ENCODE results near the gene DDX31. TPM values are rescaled to one million over a fixed set of nuclear protein-coding genes. Genes with fewer than 3 reads are reported as not detected.

Gene DDX31
- total RNA-seq, 1 donor from 2014 or later = 7.2 TPM

DNA sequence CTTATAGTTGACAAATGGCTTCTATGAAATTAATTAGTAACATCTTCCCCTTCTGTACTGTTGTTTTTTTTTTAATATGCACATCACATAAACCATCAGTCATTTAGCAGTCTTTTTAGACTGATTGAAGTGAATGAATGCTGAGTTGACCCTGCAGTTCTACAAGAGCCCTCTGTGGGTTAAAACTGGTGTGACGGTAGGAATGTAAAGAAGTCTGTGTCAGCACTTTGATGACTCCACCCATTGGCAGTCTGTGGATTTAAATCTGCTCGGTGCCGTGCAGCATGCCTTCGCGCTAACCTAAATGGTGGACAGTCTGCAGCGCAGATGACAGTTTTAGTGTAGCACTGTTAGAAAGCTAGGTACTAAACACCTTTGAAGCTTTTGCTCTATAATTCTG, 3.6 kb upstream of the DDX31 start:
- DNase-seq (ENCODE audit: low read depth in 2 of 2) = peak in 1 of 2 donors; percentile 38

DNA sequence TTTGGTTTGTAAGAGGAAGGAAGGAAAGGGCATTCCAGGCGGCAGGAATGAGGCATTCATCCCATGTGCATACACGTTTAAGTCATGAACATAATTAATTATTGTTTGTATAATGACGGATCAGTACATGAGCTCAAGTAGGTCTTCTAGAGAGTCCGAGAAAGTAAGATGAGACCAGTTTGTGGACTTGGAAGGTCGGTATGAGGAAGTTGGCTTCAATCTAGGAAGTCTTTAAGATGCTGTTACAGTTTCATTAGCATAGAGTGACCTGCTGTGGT, 2.6 kb upstream of the DDX31 start:
- peak in 1 of 2 donors; percentile 11 for DNase-seq (ENCODE audit: low read depth in 2 of 2)

GRCh38 chr9:132671620-132672412, 2.0 kb upstream of the DDX31 start:
- DNase-seq (ENCODE audit: low read depth in 2 of 2) = peak in 1 of 2 donors; percentile 8

- peak in 1 of 2 donors; percentile 61 for DNase-seq (ENCODE audit: low read depth in 2 of 2)
Measured at GRCh38 chr9:132670457-132671391, 941 bp upstream of the DDX31 start, which contains the start of gene GTF3C4. Gene GTF3C4 (plus strand): TSS chr9:132670464. CDS start chr9:132670599, 135 bp downstream.

- peak; percentile 48 to 72 for DNase-seq (ENCODE audit: low read depth in 2 of 2)
Measured at GRCh38 chr9:132669319-132669697, 475 bp downstream of the DDX31 start.

DNA sequence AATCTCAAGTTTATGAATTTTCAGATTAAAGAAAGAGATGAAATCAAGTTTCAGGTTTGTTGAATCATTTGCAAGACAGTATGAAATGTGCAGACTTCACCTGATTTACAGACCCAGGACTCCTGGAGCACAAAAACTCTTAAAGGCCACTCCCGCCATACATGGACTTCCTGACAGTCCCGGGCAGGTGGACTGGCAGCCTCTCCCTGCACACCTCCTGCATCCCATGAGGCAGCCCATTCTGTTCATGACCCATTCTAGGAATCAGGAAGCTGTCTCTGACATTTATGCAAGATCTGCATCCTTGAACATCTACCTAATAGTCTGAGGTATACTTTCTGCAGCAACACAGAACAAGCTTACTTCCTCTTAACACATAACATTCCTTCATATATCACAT, 5.9 kb downstream of the DDX31 start:
- no peak for DNase-seq (ENCODE audit: low read depth in 2 of 2)

DNA sequence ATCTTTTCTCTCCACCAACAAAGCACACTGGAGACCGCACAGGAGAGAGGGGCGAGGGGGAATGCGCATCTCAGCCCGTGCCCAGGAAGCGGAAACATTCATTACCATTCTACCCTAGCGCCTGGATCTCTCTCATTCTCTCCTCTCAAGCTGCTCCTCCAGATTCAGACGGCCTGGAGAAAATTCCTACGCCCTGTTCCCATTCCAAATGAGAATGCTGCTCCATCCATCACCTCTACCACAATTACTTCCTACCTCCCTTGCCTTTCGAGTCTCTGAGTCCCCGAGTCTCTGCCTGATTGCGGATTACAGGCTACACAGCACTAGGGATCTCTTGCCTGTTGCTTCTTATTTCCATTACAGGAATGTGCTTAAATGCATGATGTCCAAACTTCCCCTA, 6.7 kb downstream of the DDX31 start:
- no peak for DNase-seq (ENCODE audit: low read depth in 2 of 2)

DNA sequence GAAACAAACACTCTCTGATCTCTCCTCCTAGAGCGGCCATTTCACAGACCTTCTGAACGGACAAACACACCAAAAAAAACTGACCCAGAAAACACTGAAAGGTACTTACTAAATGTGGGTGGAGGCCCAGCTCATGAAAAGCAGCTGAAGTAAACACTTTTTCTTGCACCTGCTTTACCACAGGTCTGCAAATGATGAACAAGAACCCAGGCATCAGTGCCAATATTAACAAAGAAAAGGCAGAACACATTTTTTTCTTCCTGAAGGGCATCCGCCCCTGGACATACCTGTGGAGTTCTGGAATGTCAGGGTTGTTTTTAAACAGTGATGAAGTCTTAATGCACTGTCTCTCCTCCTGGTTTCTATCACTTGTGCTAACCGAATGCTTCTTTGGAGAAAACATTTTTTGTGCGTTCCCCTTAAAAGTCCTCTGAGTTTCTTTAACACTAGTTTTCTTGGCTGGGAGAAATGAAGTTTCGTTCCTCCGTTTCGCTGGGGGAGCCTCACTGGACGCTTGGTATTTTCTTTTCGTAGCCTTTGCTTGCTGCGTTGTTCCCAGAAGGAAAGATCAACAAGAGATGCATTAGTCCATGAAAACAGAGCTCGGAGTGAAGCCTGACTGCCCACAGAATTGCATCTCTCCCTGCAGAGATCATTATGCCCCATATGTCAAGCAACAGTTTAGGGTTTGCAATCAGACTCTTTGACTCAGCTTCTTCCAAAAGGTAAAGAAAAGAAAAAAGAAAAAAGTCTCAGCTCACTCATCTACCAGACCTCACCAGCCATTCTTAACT, 7.4 kb downstream of the DDX31 start:
- no peak for DNase-seq (ENCODE audit: low read depth in 2 of 2)

GRCh38 chr9:132656299-132656698, 13.5 kb downstream of the DDX31 start:
- no peak for DNase-seq (ENCODE audit: low read depth in 2 of 2)

DNA sequence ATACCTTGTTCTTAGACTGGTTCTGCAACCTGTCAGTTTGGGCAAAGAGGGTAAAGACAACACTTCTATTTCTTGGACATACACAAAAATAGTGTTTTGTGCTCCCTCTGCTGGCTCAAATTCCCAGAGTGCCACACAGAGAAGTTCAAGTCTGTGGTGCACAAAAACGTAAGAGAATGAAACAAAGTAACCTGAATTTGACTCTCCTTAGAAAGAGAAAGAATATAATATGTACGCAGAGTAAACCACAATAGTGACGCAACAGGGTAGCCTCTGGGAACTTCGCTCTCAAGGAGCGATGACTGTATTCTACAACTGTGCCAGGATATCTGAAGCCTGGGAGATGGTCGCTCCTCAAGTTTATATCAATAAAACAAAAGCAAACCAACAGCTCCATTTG, 18.5 kb downstream of the DDX31 start:
- DNase-seq (ENCODE audit: low read depth in 2 of 2) = peak in 1 of 2 donors; percentile 21

DNA sequence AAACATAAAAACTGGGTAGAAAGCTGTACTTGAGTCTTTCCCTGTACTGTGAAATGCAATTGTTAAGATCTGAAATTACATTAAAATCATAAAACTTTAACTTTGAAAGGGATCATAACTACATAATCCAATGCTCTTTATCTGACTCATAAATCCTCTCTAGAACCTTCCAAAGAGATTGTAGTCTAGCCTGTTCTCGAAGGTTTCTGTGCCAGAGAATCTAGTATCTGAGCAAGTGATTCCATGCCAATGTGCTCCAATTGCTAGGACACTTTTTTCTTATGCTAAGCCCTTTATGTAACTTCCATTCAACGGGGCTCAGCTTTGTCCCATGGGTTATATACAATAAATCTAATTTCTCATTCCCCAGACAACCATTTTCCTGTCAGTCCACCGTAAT, 21.1 kb downstream of the DDX31 start:
- no peak for DNase-seq (ENCODE audit: low read depth in 2 of 2)

DNA sequence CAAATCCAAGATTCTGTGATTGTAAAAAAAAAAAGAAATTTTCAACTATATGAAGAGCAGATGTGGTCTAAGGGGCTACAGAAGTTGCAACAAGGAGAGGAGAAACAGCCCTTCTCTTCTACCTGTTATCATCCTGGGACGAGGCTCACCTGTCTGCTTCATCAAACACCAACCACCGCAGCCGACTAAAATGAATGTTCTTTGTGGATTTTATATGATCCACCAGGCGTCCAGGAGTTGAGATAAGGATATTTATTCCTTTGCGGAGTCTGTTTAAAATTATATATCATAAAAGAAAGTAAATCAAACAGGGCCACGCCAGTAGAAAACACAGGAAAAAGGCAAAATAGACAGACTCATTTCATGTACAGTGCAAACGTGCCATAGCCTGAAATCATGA, 21.5 kb downstream of the DDX31 start:
- DNase-seq (ENCODE audit: low read depth in 2 of 2) = no peak

DNA sequence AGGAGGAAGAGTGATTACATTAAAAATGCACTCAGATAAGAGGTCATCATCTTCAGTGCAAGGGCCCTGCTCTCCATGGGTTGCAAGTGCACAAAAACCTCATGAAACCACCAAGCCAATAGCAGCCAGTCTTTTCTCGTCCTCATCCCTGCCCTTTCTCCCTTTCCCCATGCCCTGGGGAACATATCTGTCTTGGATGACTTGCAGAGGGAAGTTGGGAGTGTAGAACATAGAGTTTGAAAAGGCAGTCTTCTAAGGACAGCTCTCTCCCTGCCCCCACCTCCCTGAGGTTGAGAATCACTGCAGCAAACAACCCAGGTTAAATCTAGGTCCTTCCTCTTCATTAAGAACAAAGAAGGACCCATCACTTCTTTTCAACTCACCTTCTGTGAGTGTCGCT, 22.0 kb downstream of the DDX31 start:
- no peak for DNase-seq (ENCODE audit: low read depth in 2 of 2)

DNA sequence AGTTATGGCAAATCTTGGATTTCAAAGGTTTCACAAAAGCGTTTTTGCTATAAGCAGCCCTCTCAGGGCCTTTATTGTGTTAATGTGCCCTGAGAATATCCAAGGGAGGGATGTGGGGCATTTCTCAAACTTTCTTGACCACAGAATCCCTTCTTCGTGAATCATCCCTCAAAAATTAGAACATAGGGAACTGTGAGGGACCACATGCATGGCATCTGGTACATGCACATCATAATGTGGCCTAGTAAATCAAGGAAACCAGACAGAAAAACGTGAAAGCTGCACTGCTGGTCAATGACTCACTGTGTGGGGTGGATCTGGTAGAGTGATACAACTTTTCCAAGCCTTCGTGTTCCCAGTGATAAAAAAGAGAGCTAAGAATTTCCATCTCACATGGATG, 22.4 kb downstream of the DDX31 start:
- no peak for DNase-seq (ENCODE audit: low read depth in 2 of 2)

DNA sequence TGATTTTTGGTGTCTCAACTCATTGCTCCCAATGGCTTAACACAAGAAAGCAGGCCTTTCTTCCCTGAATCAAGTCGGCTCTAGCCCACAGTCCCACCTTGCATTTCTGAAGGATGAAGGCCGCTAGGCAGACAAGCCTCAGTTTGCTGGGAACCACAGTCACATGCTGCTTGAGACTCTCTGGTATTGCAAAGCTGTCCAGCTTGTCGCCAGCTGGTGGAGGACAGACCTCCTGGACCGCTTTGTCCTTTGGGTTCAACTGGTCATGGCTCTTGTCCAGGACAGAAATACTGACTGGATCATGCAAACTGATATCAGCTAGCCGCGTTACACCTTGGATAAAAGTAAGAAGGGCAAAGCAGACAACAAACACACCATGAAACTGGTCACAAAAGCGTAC, 23.1 kb downstream of the DDX31 start:
- no peak for DNase-seq (ENCODE audit: low read depth in 2 of 2)

- DNase-seq (ENCODE audit: low read depth in 2 of 2) = no peak
Measured at GRCh38 chr9:132645711-132646110, 24.1 kb downstream of the DDX31 start.

DNA sequence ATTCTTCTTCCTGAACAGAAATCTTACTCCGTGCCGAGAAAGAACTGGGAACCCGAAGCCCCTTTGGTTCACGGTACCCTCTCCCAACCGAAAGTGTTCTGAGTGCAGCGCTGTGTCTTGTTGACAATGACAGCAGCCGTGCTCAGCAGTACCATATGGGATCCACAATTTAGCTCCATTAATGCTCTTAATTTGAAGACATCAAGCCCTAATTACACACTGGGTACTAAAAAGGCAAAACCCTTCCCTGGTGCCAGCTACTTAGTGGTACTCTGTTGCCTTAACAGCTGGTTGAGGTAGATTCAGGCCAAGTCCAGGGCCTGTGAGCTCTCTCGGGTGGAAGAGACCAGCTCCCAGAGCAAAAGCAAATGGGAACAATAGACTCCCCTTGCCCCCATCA, 24.5 kb downstream of the DDX31 start:
- DNase-seq (ENCODE audit: low read depth in 2 of 2) = no peak

GRCh38 chr9:132644251-132644650, 25.5 kb downstream of the DDX31 start:
- DNase-seq (ENCODE audit: low read depth in 2 of 2) = no peak

- DNase-seq (ENCODE audit: low read depth in 2 of 2) = no peak
Measured at GRCh38 chr9:132641216-132641615, 28.6 kb downstream of the DDX31 start.

- no peak for DNase-seq (ENCODE audit: low read depth in 2 of 2)
Measured at GRCh38 chr9:132639322-132639721, 30.5 kb downstream of the DDX31 start.

DNA sequence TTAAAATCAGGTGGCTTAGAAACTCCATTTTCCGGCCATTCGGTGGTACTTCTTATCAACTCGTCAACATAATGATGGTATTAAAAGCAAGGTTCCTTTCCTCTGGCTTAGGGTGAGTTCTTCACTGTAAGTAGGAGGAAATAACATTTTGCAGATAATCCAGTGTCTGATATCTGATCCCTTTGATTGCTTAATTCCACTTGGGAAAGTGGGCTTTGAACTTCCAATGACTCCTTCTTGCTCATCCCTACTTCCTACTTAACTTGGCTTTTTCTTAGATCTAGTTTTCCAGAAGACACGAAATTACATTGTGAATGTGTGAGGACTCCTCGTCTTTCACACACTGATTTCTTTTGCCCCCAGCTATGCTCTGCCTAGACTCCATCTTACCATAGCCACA, 31.5 kb downstream of the DDX31 start:
- no peak for DNase-seq (ENCODE audit: low read depth in 2 of 2)

DNA sequence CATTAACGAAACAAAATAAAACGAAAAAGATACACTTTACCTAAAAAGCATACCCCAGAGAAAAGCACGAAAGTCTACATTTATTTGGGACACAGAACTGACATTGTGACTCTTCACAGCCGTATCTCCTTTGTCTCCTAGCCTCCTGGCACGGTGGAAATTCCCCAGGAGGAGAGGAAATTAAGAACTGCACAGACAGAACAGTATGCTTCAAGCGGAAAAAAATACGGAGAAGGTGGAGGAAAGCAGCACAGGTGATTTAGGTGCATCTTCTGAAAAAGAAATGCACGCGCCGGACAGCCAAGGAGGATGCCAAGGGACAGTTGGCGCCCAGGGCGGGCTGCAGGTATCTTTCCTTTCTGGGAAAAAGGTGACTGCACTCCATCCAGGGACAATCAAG, 32.0 kb downstream of the DDX31 start:
- DNase-seq (ENCODE audit: low read depth in 2 of 2) = no peak

Measured in dermis microvascular lymphatic vessel endothelial cell (primary cell).